Measurements from ENCODE around the gene SLC25A12. TPM values are rescaled to one million over a fixed set of nuclear protein-coding genes. Genes with fewer than 3 reads are reported as not detected.

SLC25A12 gene
- total RNA-seq, 4 donors from 2014 or later, result 26.9 to 151 (median 40.5) TPM

DNA sequence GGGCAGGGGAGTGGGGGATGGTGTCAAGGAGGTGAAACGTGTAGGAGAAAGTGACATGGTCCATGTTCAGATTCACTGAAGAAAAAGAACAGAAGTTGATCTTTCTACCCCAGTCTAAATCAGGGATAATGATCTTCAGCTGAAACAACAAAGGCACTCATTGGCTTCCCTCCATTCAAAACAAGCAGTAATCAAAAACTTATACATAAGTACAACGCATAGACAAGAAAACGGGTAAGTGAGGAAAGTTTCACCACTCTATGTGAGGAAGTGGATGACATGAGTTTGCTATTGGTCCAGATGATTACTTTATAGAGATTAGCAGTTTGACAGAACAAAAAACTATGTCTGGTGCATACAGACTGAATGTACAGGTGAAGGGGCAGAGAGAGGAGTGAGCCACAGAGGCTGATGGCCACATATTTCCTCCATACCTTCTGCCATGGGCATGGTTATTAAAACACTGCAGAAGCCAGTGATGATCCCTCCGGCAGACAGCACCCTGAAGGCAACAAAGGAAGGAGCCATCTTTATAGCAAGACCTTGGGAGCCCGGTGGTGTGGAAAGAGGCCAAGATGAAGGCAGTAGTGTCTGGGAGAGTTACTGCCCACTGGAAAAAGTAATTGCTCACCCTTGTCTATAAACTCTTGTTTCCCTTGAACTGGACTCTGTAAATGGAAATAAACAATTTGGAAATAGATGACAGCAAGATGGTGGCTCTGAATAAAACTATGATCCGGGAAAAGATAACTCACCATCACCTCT, 57.7 kb downstream of the SLC25A12 start:
- Histone ChIP-seq H3K9me3 (no peaks in the 10 kb centered on the region), H3K4me1 (no peaks in the 10 kb centered on the region), H3K36me3 (peaks cover 0 to 50% (median 24%) of the 10 kb centered on the region in 4 donors), H3K27me3 (no peaks in the 10 kb centered on the region), H3K4me3 (no peak overlapping the region), H3K27ac (no peak overlapping the region)
- WGBS, 2 donors (ENCODE audit: low coverage in 1 of 2), result 92 to 96% methylated on average over 5 to 6 of the region's 6 CpGs
- TF ChIP-seq POLR2A (IDR thresholded peaks at IDR 0.05), result no peak
- TF ChIP-seq, protein P1, sequence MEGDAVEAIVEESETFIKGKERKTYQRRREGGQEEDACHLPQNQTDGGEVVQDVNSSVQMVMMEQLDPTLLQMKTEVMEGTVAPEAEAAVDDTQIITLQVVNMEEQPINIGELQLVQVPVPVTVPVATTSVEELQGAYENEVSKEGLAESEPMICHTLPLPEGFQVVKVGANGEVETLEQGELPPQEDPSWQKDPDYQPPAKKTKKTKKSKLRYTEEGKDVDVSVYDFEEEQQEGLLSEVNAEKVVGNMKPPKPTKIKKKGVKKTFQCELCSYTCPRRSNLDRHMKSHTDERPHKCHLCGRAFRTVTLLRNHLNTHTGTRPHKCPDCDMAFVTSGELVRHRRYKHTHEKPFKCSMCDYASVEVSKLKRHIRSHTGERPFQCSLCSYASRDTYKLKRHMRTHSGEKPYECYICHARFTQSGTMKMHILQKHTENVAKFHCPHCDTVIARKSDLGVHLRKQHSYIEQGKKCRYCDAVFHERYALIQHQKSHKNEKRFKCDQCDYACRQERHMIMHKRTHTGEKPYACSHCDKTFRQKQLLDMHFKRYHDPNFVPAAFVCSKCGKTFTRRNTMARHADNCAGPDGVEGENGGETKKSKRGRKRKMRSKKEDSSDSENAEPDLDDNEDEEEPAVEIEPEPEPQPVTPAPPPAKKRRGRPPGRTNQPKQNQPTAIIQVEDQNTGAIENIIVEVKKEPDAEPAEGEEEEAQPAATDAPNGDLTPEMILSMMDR (IDR thresholded peaks at IDR 0.05), result no peak
- DNase-seq, result no peak
- intact Hi-C loops (cut with DNase I; ENCODE audit: low total_unique reads) (no loop called here), in situ Hi-C loops (cut with MboI; ENCODE audit: low pct_ligation_motif_present in 1 of 4, low pct_unique_long_range_greater_than_20kb in 1 of 4, low sequenced_read_pairs in 3 of 4) (no loop called here)

DNA sequence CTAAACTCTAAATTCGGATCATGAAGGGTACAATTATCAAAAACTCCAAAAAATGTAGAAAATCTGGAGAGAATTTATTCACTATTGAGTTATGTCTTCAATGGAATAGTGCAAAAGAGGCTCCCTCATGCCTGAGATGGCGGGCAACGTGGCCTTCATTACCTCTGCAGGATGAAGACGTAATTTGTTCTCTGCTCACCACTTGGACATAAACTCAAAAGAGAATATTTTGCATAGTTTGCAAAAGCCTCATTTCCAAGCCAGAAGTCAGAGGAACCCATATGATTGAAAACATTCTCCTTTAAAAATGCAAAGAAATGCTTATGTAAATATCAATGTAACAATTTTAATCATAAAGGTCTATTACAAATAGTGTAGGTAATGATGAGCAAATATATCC, 58.7 kb downstream of the SLC25A12 start:
- TF ChIP-seq POLR2AphosphoS5 (IDR thresholded peaks at IDR 0.05) (no peak), EP300 (IDR thresholded peaks at IDR 0.05; ENCODE audit: low read depth) (no peak), POLR2A (IDR thresholded peaks at IDR 0.05) (no peak)
- TF ChIP-seq, protein P1 (IDR thresholded peaks at IDR 0.05), result no peak
- Histone ChIP-seq H3K36me3 (peaks cover 0 to 55% (median 27%) of the 10 kb centered on the region in 4 donors), H3K27me3 (no peaks in the 10 kb centered on the region), H3K9me3 (no peaks in the 10 kb centered on the region), H3K4me1 (no peaks in the 10 kb centered on the region), H3K4me3 (no peak overlapping the region), H3K27ac (no peak overlapping the region)
- intact Hi-C loops (cut with DNase I; ENCODE audit: low total_unique reads), result no loop called here
- in situ Hi-C loops (cut with MboI; ENCODE audit: low pct_ligation_motif_present in 1 of 4, low pct_unique_long_range_greater_than_20kb in 1 of 4, low sequenced_read_pairs in 3 of 4), result no loop called here
- DNase-seq, result no peak
- WGBS, 2 donors (ENCODE audit: low coverage in 1 of 2), result 97% methylated on average over 4 of the region's 4 CpGs

DNA sequence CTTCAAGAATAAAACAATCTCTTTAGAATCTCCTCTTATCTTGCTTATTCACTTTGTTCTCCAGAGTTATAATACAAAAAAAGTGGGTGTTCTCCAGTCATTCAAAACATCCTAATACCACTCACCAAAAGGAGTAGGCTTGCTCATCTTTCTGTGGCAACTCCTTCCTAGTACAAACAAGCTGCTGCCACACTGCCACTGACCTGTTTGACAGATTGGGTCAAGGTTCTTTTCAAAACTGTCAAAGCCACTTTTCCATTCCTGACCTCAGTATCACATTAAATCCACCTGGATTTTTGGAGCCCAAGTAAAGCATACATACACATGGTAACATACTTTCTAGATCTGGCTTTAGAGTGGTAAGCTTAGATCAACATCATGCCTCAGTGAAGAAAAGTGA, 59.8 kb downstream of the SLC25A12 start:
- in situ Hi-C loops (cut with MboI; ENCODE audit: low pct_ligation_motif_present in 1 of 4, low pct_unique_long_range_greater_than_20kb in 1 of 4, low sequenced_read_pairs in 3 of 4), result no loop called here
- no peaks in the 10 kb centered on the region for H3K27me3 ChIP-seq
- no peak overlapping the region for H3K27ac ChIP-seq
- DNase-seq, result no peak
- TF ChIP-seq EP300 (IDR thresholded peaks at IDR 0.05; ENCODE audit: low read depth), result no peak
- TF ChIP-seq POLR2A (IDR thresholded peaks at IDR 0.05), result no peak
- TF ChIP-seq, protein P1 (IDR thresholded peaks at IDR 0.05), result no peak
- no peak for TF ChIP-seq POLR2AphosphoS5 (IDR thresholded peaks at IDR 0.05)
- H3K9me3 ChIP-seq, result no peaks in the 10 kb centered on the region
- intact Hi-C loops (cut with DNase I; ENCODE audit: low total_unique reads), result no loop called here
- H3K4me3 ChIP-seq, result no peak overlapping the region
- peaks cover 0 to 62% (median 27%) of the 10 kb centered on the region in 4 donors for H3K36me3 ChIP-seq
- no peaks in the 10 kb centered on the region for H3K4me1 ChIP-seq

DNA sequence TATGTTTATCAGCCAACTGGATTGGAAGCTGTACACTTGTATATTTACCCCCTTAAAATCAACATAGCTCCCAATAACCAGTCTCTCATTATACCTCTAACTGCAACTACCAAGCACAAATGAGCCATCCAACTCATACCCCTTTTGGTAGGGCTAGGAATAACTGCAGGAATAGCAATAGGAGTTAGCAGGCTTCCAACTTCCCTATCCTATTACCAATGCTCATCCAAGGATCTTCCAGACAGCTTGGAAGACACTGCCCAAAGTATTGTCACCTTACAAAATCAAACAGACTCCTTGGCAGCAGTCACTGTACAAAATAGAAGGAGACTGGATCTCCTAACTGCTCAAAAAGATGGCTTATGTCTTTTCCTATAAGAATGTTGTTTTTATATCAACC, 61.6 kb downstream of the SLC25A12 start:
- H3K36me3 ChIP-seq, result peaks cover 0 to 62% (median 26%) of the 10 kb centered on the region in 4 donors
- TF ChIP-seq, protein P1 (IDR thresholded peaks at IDR 0.05), result no peak
- TF ChIP-seq EP300 (IDR thresholded peaks at IDR 0.05; ENCODE audit: low read depth), result no peak
- TF ChIP-seq POLR2AphosphoS5 (IDR thresholded peaks at IDR 0.05), result no peak
- no peak for TF ChIP-seq POLR2A (IDR thresholded peaks at IDR 0.05)
- H3K4me1 ChIP-seq, result no peaks in the 10 kb centered on the region
- intact Hi-C loops (cut with DNase I; ENCODE audit: low total_unique reads) (no loop called here), in situ Hi-C loops (cut with MboI; ENCODE audit: low pct_ligation_motif_present in 1 of 4, low pct_unique_long_range_greater_than_20kb in 1 of 4, low sequenced_read_pairs in 3 of 4) (no loop called here)
- no peaks in the 10 kb centered on the region for H3K9me3 ChIP-seq
- no peak overlapping the region for H3K27ac ChIP-seq
- H3K27me3 ChIP-seq, result no peaks in the 10 kb centered on the region
- H3K4me3 ChIP-seq, result no peak overlapping the region
- DNase-seq, result no peak
